Right lobe of liver (tissue), 6 donors: ENCODE results near the gene NRXN3. TPM values are rescaled to one million over a fixed set of nuclear protein-coding genes. Genes with fewer than 3 reads are reported as not detected.

ENCODE experiments used
- ATAC-seq, 4 donors: fragments of 200-7000 bp; cut with Tn5 transposase; one replicate each; pipeline ENCODE4 v1.9.1; 2020; ENCODE audit warnings: mild to moderate bottlenecking in 4 of 4, moderate library complexity in 4 of 4
- DNase-seq, 3 donors: peaks; one replicate each; pipeline ENCODE4 v3.0.0-alpha.2; 2020
- H3K27ac ChIP-seq, 3 donors: fragments of 200-600 bp; one replicate each; pipeline ENCODE4 v1.8.0; 2022
- H3K27me3 ChIP-seq, 2 donors: fragments of 200-600 bp; one replicate each; pipeline ENCODE4 v1.8.0; 2022
- H3K36me3 ChIP-seq, 4 donors: fragments of 200-600 bp; sonication (generic) in 1 of 4; one replicate each; pipeline versions ENCODE4 v1.5.1 to v1.8.0; 2017 to 2022; ENCODE audit warnings: control low read depth in 1 of 4
- H3K4me1 ChIP-seq, 4 donors: fragments of 200-600 bp; sonication (generic) in 1 of 4; one replicate each; pipeline versions ENCODE4 v1.5.1 to v1.8.0; 2017 to 2022; ENCODE audit warnings: control low read depth in 1 of 4
- H3K4me3 ChIP-seq, 3 donors: fragments of 200-600 bp; one replicate each; pipeline ENCODE4 v1.8.0; 2022
- H3K9me3 ChIP-seq, 4 donors: fragments of 200-600 bp; sonication (generic) in 1 of 4; one replicate each; pipeline versions ENCODE4 v1.5.1 to v1.8.0; 2017 to 2022; ENCODE audit warnings: control low read depth in 1 of 4
- CTCF ChIP-seq, 4 donors: fragments of 200-600 bp in 3 of 4; fragments of 450-650 bp in 1 of 4; IDR thresholded peaks; one replicate each; pipeline versions ENCODE4 v1.5.1 to v1.8.0; 2016 to 2022; ENCODE audit warnings: antibody characterized with exemption in 4 of 4, mild to moderate bottlenecking in 2 of 4
- POLR2A ChIP-seq: fragments of 450-650 bp; IDR thresholded peaks from one replicate; pipeline ENCODE4 v1.6.1; 2017; ENCODE audit warnings: antibody characterized with exemption, mild to moderate bottlenecking
- WGBS: methylation state at CpG from one replicate; pipeline ENCODE4 v1.1.6; 2018; ENCODE audit warnings: low coverage, low lambda C conversion rate; ENCODE audit not compliant: insufficient coverage; ENCODE audit errors: missing lambda C conversion rate; 5-methylcytosine and 5-hydroxymethylcytosine counted together
- intact Hi-C, 2 donors: fragments of 100-400 bp; cut with DNase I; formaldehyde crosslinking; loops; one replicate each; pipeline versions ENCODE4 v1.11.2 to v1.14.1; 2022
- total RNA-seq, 6 experiments: library from RNA; depleted of rRNA in 2 of 6; stranded (reverse); fragments of >200 nt in 2 of 6; fragmentation: NEBNext Ultra II Directional in 3 of 6; extraction: Animal tissue kit (Norgen Biotek cat#: 25700) in 3 of 6; gene quantifications; one replicate each; pipeline versions ENCODE4 v1.1.0 to v1.2.4, GENCODE V29; 2016 to 2023
- donor health status: DM: no; HTN: yes; CAD: no.
- donor health status: DM: no; HTN: no; CAD: no.
- donor health status: DM: no; HTN: no; CAD: no.
- donor health status: DM: no; HTN: yes; CAD: no.
- donor health status: DM: no; HTN: yes; CAD: no.

The NRXN3 gene
- total RNA-seq, 6 experiments from 2014 or later, result 0.06 to 0.51 (median 0.23) TPM; not detected in 1

GRCh38 chr14:79543967-79544697, 1374.0 kb downstream of the NRXN3 start:
- no peaks in the 10 kb centered on the region for H3K9me3 ChIP-seq
- no peak overlapping the region for H3K27ac ChIP-seq
- no peak for ATAC-seq
- H3K27me3 ChIP-seq, result no peaks in the 10 kb centered on the region
- H3K4me3 ChIP-seq, result no peak overlapping the region
- 52% methylated on average over 7 of the region's 7 CpGs for WGBS
- DNase-seq, result no peak
- no peaks in the 10 kb centered on the region for H3K36me3 ChIP-seq
- no peaks in the 10 kb centered on the region for H3K4me1 ChIP-seq
- no peak for TF ChIP-seq POLR2A
- peak in 3 of 4 donors; percentile 18 to 46 (median 21) for TF ChIP-seq CTCF (IDR thresholded peaks at IDR 0.05)
- intact Hi-C loops, result no loop called here

- Histone ChIP-seq H3K36me3 (no peaks in the 10 kb centered on the region), H3K4me3 (no peak overlapping the region), H3K4me1 (no peaks in the 10 kb centered on the region), H3K27me3 (no peaks in the 10 kb centered on the region), H3K27ac (no peak overlapping the region), H3K9me3 (no peaks in the 10 kb centered on the region)
- ATAC-seq (no peak), DNase-seq (no peak)
- no peak for TF ChIP-seq CTCF (IDR thresholded peaks at IDR 0.05)
- TF ChIP-seq POLR2A, result no peak
- 57% methylated on average over 1 of the region's 1 CpG for WGBS
- intact Hi-C loops, result no loop called here
Measured at GRCh38 chr14:79544698-79545070, 1374.5 kb downstream of the NRXN3 start.

- H3K9me3 ChIP-seq, result no peaks in the 10 kb centered on the region
- TF ChIP-seq POLR2A (no peak), CTCF (IDR thresholded peaks at IDR 0.05) (no peak)
- no peak for DNase-seq
- H3K4me1 ChIP-seq, result no peaks in the 10 kb centered on the region
- H3K4me3 ChIP-seq, result no peak overlapping the region
- intact Hi-C loops, result no loop called here
- no peaks in the 10 kb centered on the region for H3K27me3 ChIP-seq
- H3K36me3 ChIP-seq, result no peaks in the 10 kb centered on the region
- ATAC-seq, result no peak
- H3K27ac ChIP-seq, result no peak overlapping the region
- WGBS, result 47% methylated on average over 1 of the region's 1 CpG
Measured at GRCh38 chr14:79548836-79549235, 1378.7 kb downstream of the NRXN3 start.

GRCh38 chr14:79549515-79549914, 1379.3 kb downstream of the NRXN3 start:
- H3K4me1 ChIP-seq, result no peaks in the 10 kb centered on the region
- no peaks in the 10 kb centered on the region for H3K9me3 ChIP-seq
- 60% methylated on average over 5 of the region's 5 CpGs for WGBS
- no peak overlapping the region for H3K4me3 ChIP-seq
- ATAC-seq (no peak), DNase-seq (no peak)
- TF ChIP-seq POLR2A (no peak), CTCF (IDR thresholded peaks at IDR 0.05) (no peak)
- no peak overlapping the region for H3K27ac ChIP-seq
- H3K27me3 ChIP-seq, result no peaks in the 10 kb centered on the region
- intact Hi-C loops, result no loop called here
- H3K36me3 ChIP-seq, result no peaks in the 10 kb centered on the region
